ENCODE data around the gene EYA2. TPM values are rescaled to one million over a fixed set of nuclear protein-coding genes. Genes with fewer than 3 reads are reported as not detected.

The EYA2 gene
- polyA plus RNA-seq, 3 donors: 0.04 to 0.16 TPM; not detected in 1

- H3K4me1 Mint-ChIP-seq: no peaks in the 10 kb centered on the region
- Histone ChIP-seq H3K9me3 (replicated peaks in 1 of 2; ENCODE audit: control insufficient read depth in 1 of 2, insufficient read depth in 1 of 2, low read length in 2 of 2) (no peaks in the 10 kb centered on the region), H3K79me2 (ENCODE audit: insufficient read depth, low read length) (no peaks in the 10 kb centered on the region), H3K4me1 (ENCODE audit: control insufficient read depth in 1 of 2, insufficient read depth in 2 of 2, low read length in 2 of 2) (no peaks in the 10 kb centered on the region), H3K4me3 (replicated peaks in 1 of 3; ENCODE audit: low read depth in 2 of 3, low read length in 3 of 3) (no peak overlapping the region), H2AFZ (ENCODE audit: insufficient read depth, low read depth, low read length, poor library complexity, severe bottlenecking) (no peak overlapping the region), H3K36me3 (replicated peaks in 1 of 2; ENCODE audit: control insufficient read depth in 1 of 2, insufficient read depth in 2 of 2, low read length in 2 of 2) (no peaks in the 10 kb centered on the region), H3K4me2 (replicated peaks; ENCODE audit: extremely low read depth, low read length, poor library complexity, severe bottlenecking) (no peak overlapping the region), H4K20me1 (ENCODE audit: insufficient read depth, low read length) (no peaks in the 10 kb centered on the region), H3K27me3 (ENCODE audit: control insufficient read depth in 2 of 2, insufficient read depth in 2 of 2, low read length in 2 of 2) (no peaks in the 10 kb centered on the region), H3K27ac (ENCODE audit: low read depth in 1 of 2, low read length in 2 of 2) (no peak overlapping the region), H3K9ac (ENCODE audit: insufficient read depth, low read length, poor library complexity, severe bottlenecking) (no peak overlapping the region)
- H3K36me3 Mint-ChIP-seq: no peaks in the 10 kb centered on the region
- WGBS (ENCODE audit: insufficient coverage): no CpG with 5 or more reads among the region's 5 CpGs
- TF ChIP-seq CTCF (IDR thresholded peaks at IDR 0.05): no peak
- H3K27ac Mint-ChIP-seq: no peak overlapping the region
- H3K27me3 Mint-ChIP-seq (ENCODE audit: low read depth in 3 of 3): peaks cover 4 to 7% (median 5%) of the 10 kb centered on the region in 3 donors
- no peak for DNase-seq
- peaks cover 0 to 3% (median 0%) of the 10 kb centered on the region in 7 donors for H3K9me3 Mint-ChIP-seq
- H3K4me3 Mint-ChIP-seq: no peak overlapping the region
- intact Hi-C loops (cut with micrococcal nuclease): no loop called here
Observed at GRCh38 chr20:47011984-47012383, 117.3 kb downstream of the EYA2 start.

GRCh38 chr20:47013606-47014005 lies 119.0 kb downstream of the EYA2 start:
- intact Hi-C loops (cut with micrococcal nuclease): no loop called here
- H3K27ac ChIP-seq (ENCODE audit: low read depth in 1 of 2, low read length in 2 of 2): no peak overlapping the region
- H3K9me3 Mint-ChIP-seq: peaks cover 0 to 3% (median 0%) of the 10 kb centered on the region in 7 donors
- H3K36me3 ChIP-seq (replicated peaks in 1 of 2; ENCODE audit: control insufficient read depth in 1 of 2, insufficient read depth in 2 of 2, low read length in 2 of 2): no peaks in the 10 kb centered on the region
- DNase-seq: no peak
- H3K27me3 Mint-ChIP-seq (ENCODE audit: low read depth in 3 of 3): peaks cover 4 to 7% (median 6%) of the 10 kb centered on the region in 3 donors
- whole genome bisulfite sequencing (ENCODE audit: insufficient coverage): 86% methylated on average over 4 of the region's 8 CpGs
- no peak overlapping the region for H3K27ac Mint-ChIP-seq
- H3K9ac ChIP-seq (ENCODE audit: insufficient read depth, low read length, poor library complexity, severe bottlenecking): no peak overlapping the region
- H3K36me3 Mint-ChIP-seq: no peaks in the 10 kb centered on the region
- H3K4me3 ChIP-seq (replicated peaks in 1 of 3; ENCODE audit: low read depth in 2 of 3, low read length in 3 of 3): no peak overlapping the region
- H3K4me3 Mint-ChIP-seq: no peak overlapping the region
- H3K4me1 ChIP-seq (ENCODE audit: control insufficient read depth in 1 of 2, insufficient read depth in 2 of 2, low read length in 2 of 2): no peaks in the 10 kb centered on the region
- no peaks in the 10 kb centered on the region for H3K9me3 ChIP-seq (replicated peaks in 1 of 2; ENCODE audit: control insufficient read depth in 1 of 2, insufficient read depth in 1 of 2, low read length in 2 of 2)
- no peak overlapping the region for H2AFZ ChIP-seq (ENCODE audit: insufficient read depth, low read depth, low read length, poor library complexity, severe bottlenecking)
- H3K79me2 ChIP-seq (ENCODE audit: insufficient read depth, low read length): no peaks in the 10 kb centered on the region
- H3K27me3 ChIP-seq (ENCODE audit: control insufficient read depth in 2 of 2, insufficient read depth in 2 of 2, low read length in 2 of 2): no peaks in the 10 kb centered on the region
- TF ChIP-seq CTCF (IDR thresholded peaks at IDR 0.05): no peak
- no peak overlapping the region for H3K4me2 ChIP-seq (replicated peaks; ENCODE audit: extremely low read depth, low read length, poor library complexity, severe bottlenecking)
- H3K4me1 Mint-ChIP-seq: no peaks in the 10 kb centered on the region
- H4K20me1 ChIP-seq (ENCODE audit: insufficient read depth, low read length): no peaks in the 10 kb centered on the region

Measured in CD14-positive monocyte (primary cell).